ENCODE data around the gene PKN2. TPM values are rescaled to one million over a fixed set of nuclear protein-coding genes. Genes with fewer than 3 reads are reported as not detected.

PKN2 gene
- total and polyA plus RNA-seq, 2 donors from 2014 or later = 7.3 to 49.3 TPM

DNA sequence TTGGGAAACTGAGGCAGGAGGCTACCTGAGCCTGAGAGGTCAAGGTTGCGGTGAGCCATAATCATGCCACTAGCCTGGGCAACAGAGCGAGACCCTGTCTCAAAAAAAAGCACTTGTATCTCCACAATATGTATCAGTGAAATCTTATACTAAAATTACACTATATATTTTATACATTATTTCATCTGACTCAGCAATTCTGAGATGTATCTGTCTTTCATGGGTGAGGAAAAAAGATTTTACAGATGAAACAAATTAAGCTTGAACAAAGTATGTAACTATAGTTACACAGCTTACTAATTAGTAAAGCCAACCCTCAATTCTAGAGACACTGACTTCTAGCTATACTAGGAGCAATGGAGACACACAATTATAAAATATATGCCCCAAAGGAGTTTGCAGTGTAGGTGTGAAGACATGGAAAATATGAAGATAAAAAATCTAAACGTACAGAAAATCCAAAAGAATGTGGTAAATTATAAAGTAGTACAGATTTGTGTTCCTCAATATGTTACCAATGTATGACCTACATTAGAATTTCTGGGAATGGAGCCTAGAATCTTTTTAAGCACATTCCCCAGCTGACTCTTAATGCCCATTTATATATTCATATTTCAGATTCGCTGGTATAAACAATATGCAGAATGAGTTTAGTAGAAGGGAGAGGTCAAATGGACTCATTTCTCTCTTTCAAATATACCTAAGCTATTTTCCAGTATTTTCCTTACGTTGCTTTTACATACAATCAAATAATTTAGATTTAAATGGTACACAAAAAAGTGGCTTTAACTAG is 192.7 kb downstream of the PKN2 start:
- H3K36me3 ChIP-seq (ENCODE audit: control insufficient read depth in 2 of 3, insufficient read depth in 3 of 3, low read length in 3 of 3) = no peaks in the 10 kb centered on the region
- no peaks in the 10 kb centered on the region for H3K27me3 ChIP-seq (ENCODE audit: control insufficient read depth, insufficient read depth, low read length)
- no peak overlapping the region for H3K4me3 ChIP-seq (ENCODE audit: low read length in 3 of 3)
- FAIRE-seq (no peak), DNase-seq (no peak)
- intact Hi-C loops (cut with DNase I) = no loop called here
- TF ChIP-seq, protein P1, sequence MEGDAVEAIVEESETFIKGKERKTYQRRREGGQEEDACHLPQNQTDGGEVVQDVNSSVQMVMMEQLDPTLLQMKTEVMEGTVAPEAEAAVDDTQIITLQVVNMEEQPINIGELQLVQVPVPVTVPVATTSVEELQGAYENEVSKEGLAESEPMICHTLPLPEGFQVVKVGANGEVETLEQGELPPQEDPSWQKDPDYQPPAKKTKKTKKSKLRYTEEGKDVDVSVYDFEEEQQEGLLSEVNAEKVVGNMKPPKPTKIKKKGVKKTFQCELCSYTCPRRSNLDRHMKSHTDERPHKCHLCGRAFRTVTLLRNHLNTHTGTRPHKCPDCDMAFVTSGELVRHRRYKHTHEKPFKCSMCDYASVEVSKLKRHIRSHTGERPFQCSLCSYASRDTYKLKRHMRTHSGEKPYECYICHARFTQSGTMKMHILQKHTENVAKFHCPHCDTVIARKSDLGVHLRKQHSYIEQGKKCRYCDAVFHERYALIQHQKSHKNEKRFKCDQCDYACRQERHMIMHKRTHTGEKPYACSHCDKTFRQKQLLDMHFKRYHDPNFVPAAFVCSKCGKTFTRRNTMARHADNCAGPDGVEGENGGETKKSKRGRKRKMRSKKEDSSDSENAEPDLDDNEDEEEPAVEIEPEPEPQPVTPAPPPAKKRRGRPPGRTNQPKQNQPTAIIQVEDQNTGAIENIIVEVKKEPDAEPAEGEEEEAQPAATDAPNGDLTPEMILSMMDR (IDR thresholded peaks at IDR 0.05; ENCODE audit: borderline replicate concordance, extremely low read depth, insufficient read depth) = no peak
- no peaks in the 10 kb centered on the region for H3K9me3 ChIP-seq (ENCODE audit: control insufficient read depth in 2 of 3, insufficient read depth in 1 of 3, low read length in 3 of 3)
- peaks cover 0 to 2% (median 0%) of the 10 kb centered on the region in 3 donors for H3K4me1 ChIP-seq (ENCODE audit: control insufficient read depth in 2 of 3, insufficient read depth in 2 of 3, low read depth in 1 of 3, low read length in 3 of 3)
- no peak overlapping the region for H3K9ac ChIP-seq (ENCODE audit: low read length in 3 of 3)
- no peak overlapping the region for H3K27ac ChIP-seq (ENCODE audit: low read depth in 2 of 2, low read length in 2 of 2)

DNA sequence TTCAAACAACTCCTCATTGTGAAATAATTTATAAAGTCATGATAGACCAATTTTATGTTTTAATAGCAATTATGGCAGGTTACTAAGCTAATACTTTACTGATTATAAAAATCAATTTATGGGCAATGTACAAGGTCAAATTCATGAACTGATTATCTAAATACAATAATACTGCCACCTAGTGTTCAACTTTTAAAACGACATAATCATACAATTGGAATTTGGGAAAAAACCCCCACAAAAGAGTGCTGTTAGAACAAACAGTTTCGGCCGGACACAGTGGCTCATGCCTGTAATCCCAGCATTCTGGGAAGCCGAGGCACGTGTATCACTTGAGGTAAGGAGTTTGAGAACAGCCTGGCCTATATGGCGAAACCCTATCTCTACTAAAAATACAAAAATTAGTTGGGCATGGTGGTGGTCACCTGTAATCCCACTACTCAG is 193.3 kb downstream of the PKN2 start:
- Histone ChIP-seq H3K9ac (ENCODE audit: low read length in 3 of 3) (no peak overlapping the region), H3K27ac (ENCODE audit: low read depth in 2 of 2, low read length in 2 of 2) (no peak overlapping the region), H3K9me3 (ENCODE audit: control insufficient read depth in 2 of 3, insufficient read depth in 1 of 3, low read length in 3 of 3) (no peaks in the 10 kb centered on the region), H3K4me1 (ENCODE audit: control insufficient read depth in 2 of 3, insufficient read depth in 2 of 3, low read depth in 1 of 3, low read length in 3 of 3) (peaks cover 0 to 2% (median 0%) of the 10 kb centered on the region in 3 donors), H3K36me3 (ENCODE audit: control insufficient read depth in 2 of 3, insufficient read depth in 3 of 3, low read length in 3 of 3) (no peaks in the 10 kb centered on the region), H3K27me3 (ENCODE audit: control insufficient read depth, insufficient read depth, low read length) (no peaks in the 10 kb centered on the region), H3K4me3 (ENCODE audit: low read length in 3 of 3) (no peak overlapping the region)
- TF ChIP-seq, protein P1 (IDR thresholded peaks at IDR 0.05; ENCODE audit: borderline replicate concordance, extremely low read depth, insufficient read depth) = peak; percentile 40
- FAIRE-seq = peak; percentile 96
- intact Hi-C loops (cut with DNase I) = no loop called here
- peak in 2 of 5 donors; percentile 8 to 14 for DNase-seq

DNA sequence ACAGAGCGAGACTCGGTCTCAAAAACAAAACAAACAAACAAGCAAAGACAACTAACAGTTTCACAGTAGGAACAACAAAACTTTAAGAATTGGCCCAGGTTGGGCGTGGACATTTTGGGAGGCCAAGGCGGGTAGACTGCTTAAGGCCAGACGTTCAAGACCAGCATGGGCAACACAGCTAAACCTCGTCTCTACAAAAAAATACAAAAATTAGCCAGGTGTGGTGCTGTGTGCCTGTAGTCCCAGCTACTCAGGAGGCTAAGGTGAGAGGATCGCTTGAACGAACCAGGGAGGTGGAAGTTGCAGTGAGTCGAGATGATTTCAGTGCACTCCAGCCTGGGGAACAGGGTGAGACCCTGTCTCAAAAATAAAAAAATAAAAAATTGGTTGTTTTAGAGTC is 193.8 kb downstream of the PKN2 start:
- Histone ChIP-seq H3K4me1 (ENCODE audit: control insufficient read depth in 2 of 3, insufficient read depth in 2 of 3, low read depth in 1 of 3, low read length in 3 of 3) (peaks cover 0 to 2% (median 0%) of the 10 kb centered on the region in 3 donors), H3K9ac (ENCODE audit: low read length in 3 of 3) (no peak overlapping the region)
- TF ChIP-seq, protein P1 (IDR thresholded peaks at IDR 0.05; ENCODE audit: borderline replicate concordance, extremely low read depth, insufficient read depth) = no peak

More for the DNA sequence above, 193.8 kb downstream of the PKN2 start:
- Histone ChIP-seq H3K27ac (ENCODE audit: low read depth in 2 of 2, low read length in 2 of 2) (no peak overlapping the region), H3K27me3 (ENCODE audit: control insufficient read depth, insufficient read depth, low read length) (no peaks in the 10 kb centered on the region), H3K9me3 (ENCODE audit: control insufficient read depth in 2 of 3, insufficient read depth in 1 of 3, low read length in 3 of 3) (no peaks in the 10 kb centered on the region), H3K4me3 (ENCODE audit: low read length in 3 of 3) (no peak overlapping the region), H3K36me3 (ENCODE audit: control insufficient read depth in 2 of 3, insufficient read depth in 3 of 3, low read length in 3 of 3) (no peaks in the 10 kb centered on the region)
- FAIRE-seq (no peak), DNase-seq (no peak)
- intact Hi-C loops (cut with DNase I) = no loop called here

Measured in kidney (tissue), 14 donors.